Activated T-cell treated with anti-CD3 and anti-CD28 coated beads, Interleukin-2, amount 50 U/mL, for 4 hours (primary cell): ENCODE measurements around the gene RBM4B. TPM values are rescaled to one million over a fixed set of nuclear protein-coding genes. Genes with fewer than 3 reads are reported as not detected.

Experiments
- ATAC-seq, 2 donors: fragments of 200-7000 bp; cut with Tn5 transposase; one replicate each; pipeline ENCODE4 v1.10.0; 2021
- DNase-seq: peaks from one replicate; pipeline ENCODE4 v3.0.0-alpha.2; 2020
- H3K27me3 Mint-ChIP-seq: one replicate; pipeline ENCODE4 v1.8.0; 2021; ENCODE audit warnings: low read depth, mixed read lengths
- H3K36me3 Mint-ChIP-seq: one replicate; pipeline ENCODE4 v1.8.0; 2022; ENCODE audit warnings: mixed read lengths; ENCODE audit not compliant: insufficient read depth
- H3K4me1 Mint-ChIP-seq: one replicate; pipeline ENCODE4 v1.8.0; 2021; ENCODE audit warnings: low read depth, mixed read lengths
- H3K4me3 Mint-ChIP-seq: one replicate; pipeline ENCODE4 v1.8.0; 2021; ENCODE audit warnings: mild to moderate bottlenecking, moderate library complexity, mixed read lengths
- H3K9me3 Mint-ChIP-seq: one replicate; pipeline ENCODE4 v1.8.0; 2021; ENCODE audit warnings: mixed read lengths
- total RNA-seq, 3 donors: library from RNA; stranded (reverse); gene quantifications; one replicate each; pipeline ENCODE4 v1.2.1, GENCODE V29; 2021

The RBM4B gene
- total RNA-seq, 3 donors from 2014 or later: 9.0 to 14.9 (median 12.5) TPM

- Mint-ChIP-seq H3K4me3 (no peak overlapping the region), H3K36me3 (no peaks in the 10 kb centered on the region), H3K9me3 (no peaks in the 10 kb centered on the region), H3K4me1 (no peaks in the 10 kb centered on the region), H3K27me3 (no peaks in the 10 kb centered on the region)
- DNase-seq (no peak), ATAC-seq (no peak)
These were observed 20.8 kb upstream of the RBM4B start for GRCh38 chr11:66698491-66698890.

DNA sequence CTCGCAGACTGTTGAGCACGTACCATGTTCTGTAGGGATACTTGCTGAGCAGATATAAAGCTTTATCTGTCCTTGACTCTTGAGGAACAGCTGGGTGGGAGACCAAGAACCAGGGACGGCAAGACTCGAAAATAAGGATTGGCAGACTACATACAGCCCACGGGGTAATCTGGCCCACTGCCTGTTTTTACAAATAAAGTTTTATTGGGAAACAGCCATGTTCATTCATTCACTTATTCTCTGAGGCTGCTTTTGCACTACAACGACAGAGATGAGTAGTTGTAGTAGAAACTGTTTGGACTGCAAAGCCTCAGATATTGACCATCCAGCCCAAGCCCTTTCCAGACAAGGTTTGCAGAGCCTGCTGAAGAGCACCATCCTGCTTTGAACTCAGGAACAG is 20.3 kb upstream of the RBM4B start:
- Mint-ChIP-seq H3K27me3 (no peaks in the 10 kb centered on the region), H3K4me3 (no peak overlapping the region), H3K9me3 (no peaks in the 10 kb centered on the region), H3K36me3 (no peaks in the 10 kb centered on the region), H3K4me1 (no peaks in the 10 kb centered on the region)
- DNase-seq (no peak), ATAC-seq (no peak)

- DNase-seq (no peak), ATAC-seq (no peak)
- H3K27me3 Mint-ChIP-seq: no peaks in the 10 kb centered on the region
- no peaks in the 10 kb centered on the region for H3K4me1 Mint-ChIP-seq
- no peaks in the 10 kb centered on the region for H3K9me3 Mint-ChIP-seq
- no peaks in the 10 kb centered on the region for H3K36me3 Mint-ChIP-seq
- H3K4me3 Mint-ChIP-seq: no peak overlapping the region
These were observed 18.5 kb upstream of the RBM4B start for GRCh38 chr11:66696146-66696545.

DNA sequence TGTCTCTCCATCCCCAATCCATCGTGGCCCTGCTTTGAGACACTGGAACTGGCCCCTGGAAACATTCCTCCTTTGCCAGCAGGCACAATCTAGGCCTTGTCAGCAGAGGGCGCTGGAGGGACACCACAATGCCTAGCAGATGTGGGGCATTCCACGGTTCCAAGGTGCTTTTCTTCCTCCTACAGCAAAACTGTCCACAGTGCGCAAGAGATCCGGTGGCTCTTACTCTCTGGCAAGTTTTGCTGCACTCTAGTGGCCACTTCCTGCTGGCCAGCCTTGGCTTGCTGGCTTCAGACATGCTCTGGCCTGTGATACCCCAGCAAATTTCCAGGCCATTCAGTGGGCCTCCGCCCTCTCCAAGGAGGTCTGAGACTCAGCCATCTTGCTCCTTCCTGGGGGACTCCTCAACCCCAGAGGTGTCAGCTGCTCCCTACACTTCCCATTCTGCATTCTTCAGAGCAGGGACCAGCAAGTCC is 17.1 kb upstream of the RBM4B start:
- Mint-ChIP-seq H3K4me1 (no peaks in the 10 kb centered on the region), H3K27me3 (no peaks in the 10 kb centered on the region), H3K4me3 (no peak overlapping the region), H3K9me3 (no peaks in the 10 kb centered on the region), H3K36me3 (no peaks in the 10 kb centered on the region)
- ATAC-seq: peak; percentile 87 to 89
- DNase-seq: peak; percentile 83

DNA sequence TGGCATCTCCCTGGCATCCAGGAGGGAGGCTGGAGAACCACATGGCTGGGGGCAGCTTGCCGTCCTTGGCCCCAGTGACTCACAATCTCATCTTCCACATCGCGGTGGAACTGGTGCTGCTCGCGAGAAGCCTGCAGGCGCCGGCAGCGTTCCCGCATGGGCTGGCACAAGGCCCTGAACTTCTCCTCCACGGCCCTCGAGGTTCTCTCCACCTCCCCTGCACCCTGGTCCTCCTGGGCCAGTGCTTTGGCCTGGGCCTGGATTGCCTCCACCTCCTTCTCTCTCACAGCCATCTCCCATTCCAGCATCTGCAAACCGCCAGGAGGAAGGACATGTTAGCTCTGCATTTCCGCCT is 16.3 kb upstream of the RBM4B start:
- Mint-ChIP-seq H3K27me3 (no peaks in the 10 kb centered on the region), H3K4me1 (no peaks in the 10 kb centered on the region), H3K9me3 (no peaks in the 10 kb centered on the region), H3K4me3 (no peak overlapping the region), H3K36me3 (no peaks in the 10 kb centered on the region)
- ATAC-seq: no peak
- DNase-seq: no peak

GRCh38 chr11:66693356-66694055 is 15.8 kb upstream of the RBM4B start:
- no peak for DNase-seq
- H3K4me3 Mint-ChIP-seq: no peak overlapping the region
- ATAC-seq: no peak
- H3K36me3 Mint-ChIP-seq: no peaks in the 10 kb centered on the region
- no peaks in the 10 kb centered on the region for H3K27me3 Mint-ChIP-seq
- H3K4me1 Mint-ChIP-seq: no peaks in the 10 kb centered on the region
- no peaks in the 10 kb centered on the region for H3K9me3 Mint-ChIP-seq

GRCh38 chr11:66692871-66693331 is 15.2 kb upstream of the RBM4B start:
- no peaks in the 10 kb centered on the region for H3K27me3 Mint-ChIP-seq
- DNase-seq (no peak), ATAC-seq (no peak)
- no peaks in the 10 kb centered on the region for H3K9me3 Mint-ChIP-seq
- H3K4me3 Mint-ChIP-seq: no peak overlapping the region
- no peaks in the 10 kb centered on the region for H3K4me1 Mint-ChIP-seq
- no peaks in the 10 kb centered on the region for H3K36me3 Mint-ChIP-seq

GRCh38 chr11:66692446-66692845 is 14.8 kb upstream of the RBM4B start:
- Mint-ChIP-seq H3K4me3 (no peak overlapping the region), H3K4me1 (no peaks in the 10 kb centered on the region), H3K27me3 (no peaks in the 10 kb centered on the region), H3K9me3 (no peaks in the 10 kb centered on the region), H3K36me3 (no peaks in the 10 kb centered on the region)
- ATAC-seq: no peak
- no peak for DNase-seq

GRCh38 chr11:66691311-66691980 is 13.8 kb upstream of the RBM4B start:
- Mint-ChIP-seq H3K36me3 (no peaks in the 10 kb centered on the region), H3K9me3 (no peaks in the 10 kb centered on the region), H3K4me3 (no peak overlapping the region), H3K4me1 (no peaks in the 10 kb centered on the region), H3K27me3 (peaks cover 5% of the 10 kb centered on the region)
- ATAC-seq: no peak
- no peak for DNase-seq

- H3K9me3 Mint-ChIP-seq: no peaks in the 10 kb centered on the region
- H3K4me3 Mint-ChIP-seq: no peak overlapping the region
- H3K36me3 Mint-ChIP-seq: no peaks in the 10 kb centered on the region
- ATAC-seq (no peak), DNase-seq (no peak)
- H3K4me1 Mint-ChIP-seq: no peaks in the 10 kb centered on the region
- H3K27me3 Mint-ChIP-seq: peaks cover 6% of the 10 kb centered on the region
These were observed 12.2 kb upstream of the RBM4B start for GRCh38 chr11:66689661-66690590.

GRCh38 chr11:66688561-66689534 is 11.2 kb upstream of the RBM4B start:
- H3K9me3 Mint-ChIP-seq: no peaks in the 10 kb centered on the region
- H3K4me3 Mint-ChIP-seq: no peak overlapping the region
- H3K4me1 Mint-ChIP-seq: no peaks in the 10 kb centered on the region
- no peak for ATAC-seq
- H3K36me3 Mint-ChIP-seq: no peaks in the 10 kb centered on the region
- no peak for DNase-seq
- H3K27me3 Mint-ChIP-seq: peaks cover 6% of the 10 kb centered on the region

- ATAC-seq (no peak), DNase-seq (no peak)
- no peaks in the 10 kb centered on the region for H3K36me3 Mint-ChIP-seq
- peaks cover 6% of the 10 kb centered on the region for H3K27me3 Mint-ChIP-seq
- no peaks in the 10 kb centered on the region for H3K4me1 Mint-ChIP-seq
- no peaks in the 10 kb centered on the region for H3K9me3 Mint-ChIP-seq
- no peak overlapping the region for H3K4me3 Mint-ChIP-seq
These were observed 10.2 kb upstream of the RBM4B start for GRCh38 chr11:66687831-66688281.

DNA sequence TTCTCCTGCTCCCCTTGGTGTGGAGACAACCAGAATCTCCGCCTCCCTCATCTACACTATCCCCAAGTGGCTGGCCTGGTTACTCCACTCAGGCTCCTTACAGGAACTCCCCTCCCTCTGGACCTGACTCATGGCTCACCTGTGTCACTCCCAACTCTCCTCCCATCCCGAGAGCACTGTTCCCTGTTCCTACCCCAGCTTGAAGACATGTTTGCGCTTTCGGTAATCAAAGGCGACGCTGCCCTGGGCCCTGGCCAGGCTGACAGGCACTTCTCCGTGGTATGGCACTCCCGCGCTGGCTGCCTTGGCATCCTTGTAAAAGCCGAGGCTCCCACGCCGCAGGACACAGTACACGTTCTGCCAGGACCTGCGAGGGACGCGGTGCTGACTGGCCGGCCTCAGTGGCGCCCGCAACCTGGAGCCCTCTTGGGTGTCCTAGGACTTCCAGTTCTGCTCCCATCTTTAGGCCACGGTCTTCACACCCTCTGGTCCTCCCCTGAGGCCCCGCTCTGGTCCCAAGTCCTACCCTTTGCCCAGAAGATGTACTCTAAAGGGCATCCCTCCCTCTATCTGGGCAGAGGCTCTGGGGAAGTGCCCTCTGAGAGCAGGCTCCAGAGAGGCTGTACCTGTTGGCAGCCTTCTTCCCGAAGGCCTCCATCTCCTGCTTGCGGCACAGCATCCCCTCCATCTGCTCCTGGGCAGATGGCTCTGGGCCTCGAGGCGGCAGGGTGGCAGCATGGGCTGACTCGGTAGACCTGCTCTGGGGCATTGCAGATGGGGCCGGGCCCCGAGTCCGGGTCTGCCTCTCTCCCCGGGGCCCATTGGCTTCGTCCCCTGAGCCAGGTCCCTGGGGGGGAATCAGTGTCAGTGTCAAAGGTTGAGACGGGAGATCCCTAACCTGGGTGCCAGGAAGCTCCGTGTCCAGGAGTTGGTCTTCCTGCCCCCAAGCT is 9.4 kb upstream of the RBM4B start:
- H3K4me3 Mint-ChIP-seq: no peak overlapping the region
- DNase-seq: no peak

More for the DNA sequence above, 9.4 kb upstream of the RBM4B start:
- Mint-ChIP-seq H3K4me1 (no peaks in the 10 kb centered on the region), H3K9me3 (no peaks in the 10 kb centered on the region), H3K27me3 (peaks cover 6% of the 10 kb centered on the region), H3K36me3 (no peaks in the 10 kb centered on the region)
- no peak for ATAC-seq
